Body of pancreas (tissue), 4 donors: ENCODE results near the gene WDR5B. TPM values are rescaled to one million over a fixed set of nuclear protein-coding genes. Genes with fewer than 3 reads are reported as not detected.

Experiments used
- ATAC-seq: fragments of 150-250 bp; one replicate; pipeline ENCODE4 v1.9.1; 2016
- DNase-seq, 4 donors: peaks; one replicate each; pipeline ENCODE4 v3.0.0-alpha.2; 2019
- H3K27ac ChIP-seq, 4 donors: fragments of 200-600 bp; sonication (generic); 1 replicate in 3 of 4; 2 replicates in 1 of 4; pipeline versions ENCODE4 v1.5.1 to v1.6.1; 2016 to 2019; ENCODE audit warnings: mild to moderate bottlenecking in 1 of 4, mixed read lengths in 1 of 4, moderate library complexity in 1 of 4
- H3K27me3 ChIP-seq, 2 donors: fragments of 200-600 bp; sonication (generic); one replicate each; pipeline ENCODE4 v1.6.0; 2016; ENCODE audit warnings: mild to moderate bottlenecking in 1 of 2
- H3K36me3 ChIP-seq, 2 donors: fragments of 200-600 bp; sonication (generic); replicated peaks in 1 of 2; 2 replicates each; pipeline ENCODE4 v1.5.1; 2016; ENCODE audit warnings: low read depth in 2 of 2; ENCODE audit not compliant: insufficient read depth in 1 of 2
- H3K4me1 ChIP-seq: fragments of 200-600 bp; sonication (generic); one replicate; pipeline ENCODE4 v1.6.0; 2016
- H3K4me3 ChIP-seq, 2 donors: fragments of 200-600 bp; sonication (generic); 1 replicate in 1 of 2; 2 replicates in 1 of 2; pipeline ENCODE4 v1.5.1; 2016 to 2019
- H3K9me3 ChIP-seq, 3 donors: fragments of 200-600 bp; sonication (generic); 1 replicate in 2 of 3; 2 replicates in 1 of 3; pipeline ENCODE4 v1.5.1; 2016
- POLR2A ChIP-seq, 3 donors: fragments of 450-650 bp; IDR thresholded peaks; one replicate each; pipeline ENCODE4 v1.6.1; 2016; ENCODE audit warnings: antibody characterized with exemption in 3 of 3, mild to moderate bottlenecking in 2 of 3
- WGBS, 2 donors: methylation state at CpG; one replicate each; pipeline ENCODE4 v1.1.5; 2017; 5-methylcytosine and 5-hydroxymethylcytosine counted together
- intact Hi-C: fragments of 100-400 bp; cut with DNase I; formaldehyde crosslinking; loops from one replicate; pipeline ENCODE4 v1.15.1; 2023
- total RNA-seq, 2 donors: library from RNA; depleted of rRNA; stranded (reverse); fragments of >200 nt; gene quantifications; one replicate each; pipeline ENCODE4 v1.1.0, GENCODE V29; 2016
- TF ChIP-seq, protein P1 (sequence below), 7 experiments: fragments of 450-650 bp in 4 of 7; fragments of 200-600 bp in 3 of 7; sonication (generic) in 3 of 7; IDR thresholded peaks; one replicate each; pipeline ENCODE4 v1.5.1; 2016 to 2019; ENCODE audit warnings: antibody characterized with exemption in 7 of 7

Gene WDR5B
- total RNA-seq, 2 donors from 2014 or later, result 5.6 to 6.2 TPM

DNA sequence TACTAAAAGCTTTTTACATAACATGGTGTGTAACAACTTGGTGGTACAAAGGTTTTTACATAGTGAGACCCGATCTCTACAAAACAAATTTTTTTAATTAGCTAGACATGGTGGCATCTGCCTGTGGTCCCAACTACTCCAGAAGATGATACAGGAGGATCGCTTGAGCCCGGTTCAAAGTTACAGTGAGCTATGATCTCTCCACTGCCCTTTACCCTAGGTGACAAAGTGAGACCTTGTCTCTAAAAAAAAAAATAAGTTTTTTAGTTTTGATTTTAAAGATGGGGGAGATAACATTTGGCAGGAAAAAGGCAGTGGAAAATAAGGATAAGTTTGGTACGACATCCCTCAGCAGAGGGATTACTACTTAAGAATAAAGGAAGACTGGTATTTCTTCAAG is 26.0 kb downstream of the WDR5B start:
- ATAC-seq (no peak), DNase-seq (no peak)
- Histone ChIP-seq H3K27me3 (no peaks in the 10 kb centered on the region), H3K27ac (peak overlapping the region in 3 of 4 donors; percentile 53 to 76 (median 64)), H3K36me3 (no peaks in the 10 kb centered on the region), H3K4me3 (no peak overlapping the region), H3K9me3 (no peaks in the 10 kb centered on the region), H3K4me1 (peaks cover 82% of the 10 kb centered on the region)
- TF ChIP-seq, protein P1, sequence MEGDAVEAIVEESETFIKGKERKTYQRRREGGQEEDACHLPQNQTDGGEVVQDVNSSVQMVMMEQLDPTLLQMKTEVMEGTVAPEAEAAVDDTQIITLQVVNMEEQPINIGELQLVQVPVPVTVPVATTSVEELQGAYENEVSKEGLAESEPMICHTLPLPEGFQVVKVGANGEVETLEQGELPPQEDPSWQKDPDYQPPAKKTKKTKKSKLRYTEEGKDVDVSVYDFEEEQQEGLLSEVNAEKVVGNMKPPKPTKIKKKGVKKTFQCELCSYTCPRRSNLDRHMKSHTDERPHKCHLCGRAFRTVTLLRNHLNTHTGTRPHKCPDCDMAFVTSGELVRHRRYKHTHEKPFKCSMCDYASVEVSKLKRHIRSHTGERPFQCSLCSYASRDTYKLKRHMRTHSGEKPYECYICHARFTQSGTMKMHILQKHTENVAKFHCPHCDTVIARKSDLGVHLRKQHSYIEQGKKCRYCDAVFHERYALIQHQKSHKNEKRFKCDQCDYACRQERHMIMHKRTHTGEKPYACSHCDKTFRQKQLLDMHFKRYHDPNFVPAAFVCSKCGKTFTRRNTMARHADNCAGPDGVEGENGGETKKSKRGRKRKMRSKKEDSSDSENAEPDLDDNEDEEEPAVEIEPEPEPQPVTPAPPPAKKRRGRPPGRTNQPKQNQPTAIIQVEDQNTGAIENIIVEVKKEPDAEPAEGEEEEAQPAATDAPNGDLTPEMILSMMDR (IDR thresholded peaks at IDR 0.05), result no peak
- TF ChIP-seq POLR2A (IDR thresholded peaks at IDR 0.05), result no peak
- intact Hi-C loops, result no loop called here
- WGBS, 2 donors, result 52 to 64% methylated on average over 4 of the region's 4 CpGs

- intact Hi-C loops, result no loop called here
- Histone ChIP-seq H3K27me3 (no peaks in the 10 kb centered on the region), H3K9me3 (no peaks in the 10 kb centered on the region), H3K4me1 (peaks cover 77% of the 10 kb centered on the region), H3K27ac (peak overlapping the region in 1 of 4 donors; percentile 76), H3K36me3 (no peaks in the 10 kb centered on the region), H3K4me3 (no peak overlapping the region)
- TF ChIP-seq POLR2A (IDR thresholded peaks at IDR 0.05), result no peak
- TF ChIP-seq, protein P1 (IDR thresholded peaks at IDR 0.05), result no peak
- ATAC-seq, result no peak
- DNase-seq, result no peak
Measured at GRCh38 chr3:122389197-122389596, 26.7 kb downstream of the WDR5B start.

GRCh38 chr3:122387709-122388108 is 28.2 kb downstream of the WDR5B start:
- intact Hi-C loops, result no loop called here
- Histone ChIP-seq H3K4me1 (peaks cover 67% of the 10 kb centered on the region), H3K4me3 (no peak overlapping the region), H3K27me3 (no peaks in the 10 kb centered on the region), H3K9me3 (no peaks in the 10 kb centered on the region), H3K27ac (no peak overlapping the region), H3K36me3 (no peaks in the 10 kb centered on the region)
- no peak for DNase-seq
- TF ChIP-seq, protein P1 (IDR thresholded peaks at IDR 0.05), result no peak
- TF ChIP-seq POLR2A (IDR thresholded peaks at IDR 0.05), result no peak
- 55 to 76% methylated on average over 3 of the region's 3 CpGs for whole genome bisulfite sequencing, 2 donors
- no peak for ATAC-seq

GRCh38 chr3:122383771-122384697 is 31.8 kb downstream of the WDR5B start, which contains the start of gene FAM162A:
Gene FAM162A (plus strand): TSS chr3:122384182. CDS start chr3:122384266, 84 bp downstream.
- Histone ChIP-seq H3K9me3 (no peaks in the 10 kb centered on the region), H3K4me1 (peaks cover 44% of the 10 kb centered on the region), H3K27me3 (no peaks in the 10 kb centered on the region), H3K27ac (peak within 1 kb of the TSS; percentile 84 to 94 (median 90)), H3K36me3 (no peaks in the 10 kb centered on the region), H3K4me3 (peak within 1 kb of the TSS; percentile 33 to 78)
- intact Hi-C loops, result no loop called here
- WGBS, 2 donors, result 0 to 1% methylated on average over 10 to 50 of the region's 52 CpGs
- peak; percentile 96 for ATAC-seq
- TF ChIP-seq, protein P1 (IDR thresholded peaks at IDR 0.05), result peak; percentile 15 to 71 (median 64)
- TF ChIP-seq POLR2A (IDR thresholded peaks at IDR 0.05), result peak; percentile 96 to 98 (median 97)
- peak; percentile 94 to 97 (median 96) for DNase-seq
